Uterus (tissue), 2 donors: ENCODE data around the gene PLOD3.

Experiments
- POLR2A ChIP-seq, 2 donors: fragments of 450-650 bp; IDR thresholded peaks; one replicate each; pipeline ENCODE4 v1.6.1; 2016; ENCODE audit warnings: antibody characterized with exemption in 2 of 2, mild to moderate bottlenecking in 1 of 2, moderate library complexity in 1 of 2
- TF ChIP-seq, protein P1 (sequence below), 4 experiments: fragments of 200-600 bp in 2 of 4; fragments of 450-650 bp in 2 of 4; sonication (generic) in 2 of 4; IDR thresholded peaks; one replicate each; pipeline ENCODE4 v1.5.1; 2016 to 2019; ENCODE audit warnings: antibody characterized with exemption in 4 of 4, mild to moderate bottlenecking in 2 of 4, moderate library complexity in 1 of 4

DNA sequence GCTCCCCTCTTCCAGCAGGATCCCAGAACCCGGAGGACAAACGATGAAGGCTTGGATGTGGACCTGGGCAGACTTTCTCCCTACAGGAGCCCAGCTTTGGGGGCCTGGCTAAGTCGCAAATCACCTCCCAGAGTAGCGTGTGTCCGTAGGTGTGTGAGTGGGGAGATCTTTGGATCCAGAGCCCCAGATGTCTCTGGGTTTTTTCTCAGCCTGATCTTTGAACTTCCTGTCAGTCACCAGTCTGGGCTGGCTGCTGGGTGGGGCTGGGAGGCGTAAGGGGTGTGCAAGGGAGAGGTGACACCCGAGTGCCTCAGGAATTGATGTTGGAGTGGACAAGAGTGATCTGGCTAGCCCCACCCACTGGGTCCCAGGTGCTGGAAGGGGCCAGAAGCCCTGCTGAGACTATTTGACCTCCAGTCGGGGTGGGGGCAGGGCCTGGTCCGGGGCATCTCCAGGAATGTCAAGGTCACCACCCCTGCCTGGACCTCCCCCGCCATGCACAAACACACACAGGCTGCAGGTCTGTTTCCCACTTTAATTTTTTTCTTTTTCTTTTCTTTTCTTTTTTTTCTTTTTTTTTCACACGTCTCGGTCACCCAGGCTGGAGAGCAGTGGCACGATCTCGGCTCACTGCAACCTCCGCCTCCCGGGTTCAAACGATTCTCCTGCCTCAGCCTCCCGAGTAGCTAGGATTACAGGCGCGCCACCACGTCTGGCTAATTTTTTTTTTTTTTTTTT is 16.4 kb downstream of the PLOD3 start, which contains the start of gene MOGAT3:
- TF ChIP-seq, protein P1, sequence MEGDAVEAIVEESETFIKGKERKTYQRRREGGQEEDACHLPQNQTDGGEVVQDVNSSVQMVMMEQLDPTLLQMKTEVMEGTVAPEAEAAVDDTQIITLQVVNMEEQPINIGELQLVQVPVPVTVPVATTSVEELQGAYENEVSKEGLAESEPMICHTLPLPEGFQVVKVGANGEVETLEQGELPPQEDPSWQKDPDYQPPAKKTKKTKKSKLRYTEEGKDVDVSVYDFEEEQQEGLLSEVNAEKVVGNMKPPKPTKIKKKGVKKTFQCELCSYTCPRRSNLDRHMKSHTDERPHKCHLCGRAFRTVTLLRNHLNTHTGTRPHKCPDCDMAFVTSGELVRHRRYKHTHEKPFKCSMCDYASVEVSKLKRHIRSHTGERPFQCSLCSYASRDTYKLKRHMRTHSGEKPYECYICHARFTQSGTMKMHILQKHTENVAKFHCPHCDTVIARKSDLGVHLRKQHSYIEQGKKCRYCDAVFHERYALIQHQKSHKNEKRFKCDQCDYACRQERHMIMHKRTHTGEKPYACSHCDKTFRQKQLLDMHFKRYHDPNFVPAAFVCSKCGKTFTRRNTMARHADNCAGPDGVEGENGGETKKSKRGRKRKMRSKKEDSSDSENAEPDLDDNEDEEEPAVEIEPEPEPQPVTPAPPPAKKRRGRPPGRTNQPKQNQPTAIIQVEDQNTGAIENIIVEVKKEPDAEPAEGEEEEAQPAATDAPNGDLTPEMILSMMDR (IDR thresholded peaks at IDR 0.05) = no peak
- TF ChIP-seq POLR2A (IDR thresholded peaks at IDR 0.05) = no peak
